GM12878 (cell line): ENCODE measurements around the gene PDCL3. TPM values are rescaled to one million over a fixed set of nuclear protein-coding genes. Genes with fewer than 3 reads are reported as not detected.

Source experiments
- ASH2L ChIP-seq: fragments of 300-600, 200-600 bp; sonication (generic); IDR thresholded peaks from 2 replicates; pipeline ENCODE4 v1.6.1; 2017; ENCODE audit warnings: low read depth, mild to moderate bottlenecking, borderline replicate concordance
- BHLHE40 ChIP-seq, 2 experiments: fragments of 450-650 bp in 1 of 2; IDR thresholded peaks; 2 replicates each; pipeline ENCODE4 v1.6.1; 2011 to 2017; ENCODE audit warnings: low read depth in 2 of 2, borderline replicate concordance in 1 of 2, improper control_type of control experiment in 1 of 2, low read length in 1 of 2, mild to moderate bottlenecking in 1 of 2
- FOXK2 ChIP-seq: fragments of 450-650 bp; IDR thresholded peaks from 2 replicates; pipeline ENCODE4 v1.6.1; 2017; ENCODE audit warnings: mild to moderate bottlenecking, moderate library complexity
- MLLT1 ChIP-seq: fragments of 450-650 bp; IDR thresholded peaks from 2 replicates; pipeline ENCODE4 v1.6.1; 2016; ENCODE audit warnings: mild to moderate bottlenecking
- ZNF207 ChIP-seq: fragments of 450-650 bp; IDR thresholded peaks from 2 replicates; pipeline ENCODE4 v1.6.1; 2014; ENCODE audit warnings: antibody characterized with exemption, mild to moderate bottlenecking, borderline replicate concordance
- ZNF384 ChIP-seq: IDR thresholded peaks from 2 replicates; pipeline ENCODE4 v1.6.1; 2012; ENCODE audit warnings: low read depth, mild to moderate bottlenecking, low read length, improper control_type of control experiment, borderline replicate concordance
- ZNF592 ChIP-seq: fragments of 450-650 bp; IDR thresholded peaks from 2 replicates; pipeline ENCODE4 v1.6.1; 2017; ENCODE audit warnings: mild to moderate bottlenecking, moderate library complexity
- polyA plus RNA-seq, 11 experiments: library from polyadenylated mRNA; depleted of rRNA in 4 of 11; unstranded in 6 of 11; stranded (reverse) in 5 of 11; fragments of >200 nt; fragmentation: Nextera tagmentation in 4 of 11; fragmentation: Illumina TruSeq in 1 of 11; extraction: Ambion mirVana in 4 of 11; extraction: Trizol in 1 of 11; gene quantifications; 1 replicate in 1 of 11; 2 replicates in 10 of 11; pipeline versions ENCODE4 v1.2.1 to v1.2.3, GENCODE V29; 2011 to 2016; ENCODE audit warnings: inconsistent platforms in 2 of 11, missing spikeins in 2 of 11, low read depth in 1 of 11
- total RNA-seq, 4 experiments: library from RNA; depleted of rRNA in 3 of 4; stranded (reverse); fragments of >200 nt in 3 of 4; fragmentation: Illumina TruSeq in 1 of 4; extraction: Trizol in 1 of 4; gene quantifications; 2 replicates each; pipeline versions ENCODE4 v1.2.1 to v1.2.3, GENCODE V29; 2013 to 2021

PDCL3 gene
- total and polyA plus RNA-seq, 10 of the 15 experiments (the other 5 are each of a cell fraction or from before 2014, with no cell fraction given): 22.9 to 111 (median 51.1) TPM

- TF ChIP-seq ASH2L (no peak), ZNF592 (no peak), ZNF207 (no peak), ZNF384 (no peak), FOXK2 (no peak), BHLHE40 (IDR thresholded peaks at IDR 0.05; ENCODE audit: borderline replicate concordance in 1 of 2, low read depth in 2 of 2, low read length in 1 of 2) (no peak), MLLT1 (no peak)
Observed at GRCh38 chr2:100623930-100624329, 61.1 kb downstream of the PDCL3 start (continued).
